Fibroblast of skin of abdomen (primary cell): ENCODE measurements around the gene AKIRIN1.
"Not testable (repeated sequence)": the region's sequence is repeated elsewhere in the genome, so short reads cannot be mapped to it uniquely, and the experiment has no call there.

ENCODE experiments used
- DNase-seq: peaks from one replicate; pipeline ENCODE4 v3.0.0-alpha.2; 2013

Gene AKIRIN1

GRCh38 chr1:39046613-39047210 lies 55.6 kb downstream of the AKIRIN1 start:
- DNase-seq = no peak

DNA sequence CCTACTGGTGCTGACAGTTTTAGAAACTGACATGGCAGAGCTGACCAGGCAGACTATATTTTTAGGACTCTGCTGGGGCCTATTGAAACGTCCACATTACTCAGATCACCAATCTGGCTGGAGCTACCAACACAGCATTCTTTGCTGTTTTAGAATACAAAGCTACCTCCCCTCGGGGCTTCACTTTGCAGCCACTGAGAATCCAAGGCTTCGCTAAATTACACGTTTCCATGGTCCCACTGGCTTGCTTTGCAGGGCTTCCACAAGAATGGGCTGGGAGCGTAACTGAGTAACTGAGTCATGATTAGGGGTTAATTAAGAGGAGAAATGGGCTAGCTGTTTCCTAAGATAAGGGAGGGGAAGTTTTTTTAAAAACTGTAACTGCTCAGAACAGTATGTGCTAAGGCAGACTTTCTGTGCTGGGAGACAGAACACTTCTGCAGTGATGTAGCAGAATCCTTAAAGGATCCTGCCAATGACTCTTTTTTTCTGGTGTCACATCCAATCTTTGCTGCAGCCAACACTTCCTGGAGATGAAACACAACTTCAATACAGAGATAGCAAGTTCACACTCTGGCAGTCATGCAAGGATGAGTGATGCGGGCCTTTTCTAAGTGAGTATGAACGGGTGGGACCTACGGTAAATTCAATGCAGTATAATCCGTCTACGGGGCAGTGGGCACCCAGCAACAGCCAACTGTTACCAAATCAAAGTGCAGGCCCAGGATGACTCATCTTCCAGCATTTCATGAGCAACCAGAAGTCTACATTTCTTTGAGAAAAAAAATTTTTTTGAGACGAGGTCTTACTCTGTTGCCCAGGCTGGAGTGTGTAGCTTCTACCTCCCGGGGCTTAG lies 56.5 kb downstream of the AKIRIN1 start:
- DNase-seq = peak; percentile 83

GRCh38 chr1:39048745-39049370 lies 57.8 kb downstream of the AKIRIN1 start:
- DNase-seq = no peak

DNA sequence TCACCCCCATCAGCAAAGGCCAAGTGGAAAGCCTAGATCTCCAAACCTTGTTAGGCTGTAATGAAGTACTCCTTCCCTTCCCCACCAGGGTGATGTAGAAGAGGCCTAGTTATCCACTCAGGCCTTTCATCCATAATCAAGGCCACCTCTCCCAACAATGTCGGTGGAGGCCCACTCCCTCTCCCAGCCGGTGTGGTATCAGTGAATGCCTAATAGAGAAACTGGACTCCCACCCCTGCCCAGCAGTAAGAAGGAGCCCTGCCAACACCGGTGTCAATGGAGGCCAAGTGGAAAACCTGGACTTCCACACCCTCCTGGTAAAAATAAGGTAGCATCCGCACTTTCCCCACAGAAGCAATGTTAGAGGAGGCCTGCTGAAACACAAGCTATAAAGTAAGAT lies 58.9 kb downstream of the AKIRIN1 start:
- no peak for DNase-seq

DNA sequence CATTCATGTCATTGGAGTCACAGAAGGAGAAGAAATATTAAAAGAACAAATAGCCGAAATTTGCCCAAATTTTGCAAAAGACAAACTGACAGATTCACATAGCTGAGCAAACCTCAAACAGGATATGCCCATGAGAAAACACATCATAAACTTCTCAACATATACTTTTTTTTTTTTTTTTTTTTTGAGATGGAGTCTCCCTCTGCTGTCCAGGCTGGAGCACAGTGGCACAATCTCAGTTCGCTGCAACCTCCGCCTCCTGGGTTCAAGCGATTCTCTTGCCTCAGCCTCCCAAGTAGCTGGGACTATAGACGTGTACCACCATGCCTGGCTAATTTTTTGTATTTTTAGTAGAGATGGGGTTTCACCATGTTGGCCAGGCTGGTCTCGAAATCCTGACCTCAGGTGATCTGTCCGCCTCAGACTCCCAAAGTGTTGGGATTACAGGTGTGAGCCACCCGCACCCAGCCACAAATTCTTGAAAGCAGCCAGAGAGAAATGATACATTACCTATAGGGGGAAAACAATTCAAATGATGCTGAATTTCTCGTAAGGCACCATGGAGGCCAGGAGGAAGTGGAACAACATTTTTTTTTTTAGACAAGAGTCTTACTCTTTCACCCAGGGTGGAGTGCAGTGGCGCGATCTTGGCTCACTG lies 60.2 kb downstream of the AKIRIN1 start:
- not testable (repeated sequence) for DNase-seq

- no peak for DNase-seq
Observed at GRCh38 chr1:39051956-39052355, 60.9 kb downstream of the AKIRIN1 start.

DNA sequence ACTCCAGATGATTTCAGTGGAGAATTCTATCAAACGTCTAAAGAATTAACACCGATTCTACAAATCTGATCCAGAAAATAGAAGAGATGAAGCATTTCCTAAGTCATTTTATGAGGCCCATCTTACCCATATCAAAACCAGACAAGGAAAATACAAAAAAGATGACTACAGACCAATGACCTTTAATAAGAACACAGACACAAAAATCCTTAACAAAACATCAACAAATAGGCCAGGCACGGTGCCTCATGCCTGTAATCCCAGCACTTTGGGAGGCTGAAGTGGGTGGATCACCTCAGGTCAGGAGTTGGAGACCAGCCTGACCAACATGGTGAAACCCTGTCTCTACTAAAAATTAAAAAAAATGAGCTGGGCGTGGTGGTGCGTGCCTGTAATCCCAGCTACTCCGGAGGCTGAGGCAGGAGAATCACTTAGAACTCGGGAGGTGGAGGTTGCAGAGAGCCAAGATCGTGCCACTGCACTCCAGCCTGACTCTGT lies 64.2 kb downstream of the AKIRIN1 start:
- DNase-seq = not testable (repeated sequence)
